Epithelial cell of esophagus (primary cell): ENCODE measurements around the gene HOXD12.

Experiments used
- DNase-seq: peaks from one replicate; pipeline ENCODE4 v3.0.0; 2010; ENCODE audit warnings: low read depth
- H3K4me3 ChIP-seq: 2 replicates; pipeline ENCODE4 v1.5.1; 2011; ENCODE audit warnings: mild to moderate bottlenecking, low read length, control low read depth
- TF ChIP-seq, protein P1 (sequence below): IDR thresholded peaks from 2 replicates; pipeline ENCODE4 v1.5.1; 2011; ENCODE audit warnings: low read depth, mild to moderate bottlenecking, low read length, control low read depth, inconsistent platforms; ENCODE audit not compliant: insufficient read depth; ENCODE audit errors: missing control alignments

The HOXD12 gene

DNA sequence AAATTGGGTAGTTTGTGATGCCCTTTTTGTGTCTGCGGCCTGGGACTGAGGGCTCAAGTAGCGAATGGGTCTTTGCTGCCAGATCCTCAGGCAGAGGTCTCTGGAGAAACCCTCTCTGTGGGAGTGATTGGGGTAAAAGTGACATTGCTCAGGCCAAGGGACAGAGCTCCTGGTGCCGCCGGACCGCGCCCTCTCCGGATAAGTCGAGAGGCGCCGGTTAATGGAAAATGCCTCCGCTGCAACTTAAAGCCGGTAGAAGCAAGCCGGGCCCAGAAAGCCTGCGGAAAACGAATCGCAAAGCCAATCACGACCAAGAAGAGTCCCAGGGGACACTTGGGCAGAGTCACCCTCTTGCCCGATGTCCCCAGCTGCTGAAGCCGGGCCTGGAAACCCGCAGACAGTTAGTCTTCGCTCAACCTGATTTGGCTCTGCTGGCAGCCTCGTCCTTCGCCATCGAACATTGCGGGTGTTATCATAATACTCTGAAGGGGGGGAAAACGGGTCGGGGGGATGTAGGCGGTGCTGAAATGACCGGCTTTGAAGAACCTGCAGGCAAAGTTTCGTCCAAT is 352 bp upstream of the HOXD12 start:
- no peak for DNase-seq
- no peak overlapping the region for H3K4me3 ChIP-seq
- TF ChIP-seq, protein P1, sequence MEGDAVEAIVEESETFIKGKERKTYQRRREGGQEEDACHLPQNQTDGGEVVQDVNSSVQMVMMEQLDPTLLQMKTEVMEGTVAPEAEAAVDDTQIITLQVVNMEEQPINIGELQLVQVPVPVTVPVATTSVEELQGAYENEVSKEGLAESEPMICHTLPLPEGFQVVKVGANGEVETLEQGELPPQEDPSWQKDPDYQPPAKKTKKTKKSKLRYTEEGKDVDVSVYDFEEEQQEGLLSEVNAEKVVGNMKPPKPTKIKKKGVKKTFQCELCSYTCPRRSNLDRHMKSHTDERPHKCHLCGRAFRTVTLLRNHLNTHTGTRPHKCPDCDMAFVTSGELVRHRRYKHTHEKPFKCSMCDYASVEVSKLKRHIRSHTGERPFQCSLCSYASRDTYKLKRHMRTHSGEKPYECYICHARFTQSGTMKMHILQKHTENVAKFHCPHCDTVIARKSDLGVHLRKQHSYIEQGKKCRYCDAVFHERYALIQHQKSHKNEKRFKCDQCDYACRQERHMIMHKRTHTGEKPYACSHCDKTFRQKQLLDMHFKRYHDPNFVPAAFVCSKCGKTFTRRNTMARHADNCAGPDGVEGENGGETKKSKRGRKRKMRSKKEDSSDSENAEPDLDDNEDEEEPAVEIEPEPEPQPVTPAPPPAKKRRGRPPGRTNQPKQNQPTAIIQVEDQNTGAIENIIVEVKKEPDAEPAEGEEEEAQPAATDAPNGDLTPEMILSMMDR: no peak

DNA sequence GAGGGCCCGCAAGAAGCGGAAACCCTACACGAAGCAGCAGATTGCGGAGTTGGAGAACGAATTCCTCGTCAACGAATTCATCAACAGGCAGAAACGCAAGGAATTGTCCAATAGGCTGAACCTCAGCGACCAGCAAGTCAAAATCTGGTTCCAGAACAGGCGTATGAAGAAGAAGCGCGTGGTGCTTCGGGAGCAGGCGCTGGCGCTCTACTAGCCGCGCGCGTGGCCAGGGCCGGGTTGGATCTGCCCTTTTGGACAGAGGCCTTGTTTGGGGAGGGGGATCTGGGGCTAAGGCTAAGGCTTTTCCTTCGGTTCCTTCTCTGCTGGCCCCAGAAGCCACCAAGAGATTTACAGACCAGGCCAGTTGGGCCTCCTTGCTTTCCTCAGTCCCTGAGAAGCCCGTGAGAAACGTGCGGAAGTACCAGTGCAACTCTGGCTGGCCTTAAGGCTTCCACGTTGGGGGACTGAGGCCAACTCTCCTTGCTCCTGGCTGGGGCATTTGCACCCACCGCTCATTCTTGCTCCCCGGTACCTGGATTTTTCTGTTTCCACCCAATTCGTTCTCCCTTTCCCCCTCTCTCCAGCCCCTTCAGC is 1.0 kb downstream of the HOXD12 start:
- TF ChIP-seq, protein P1: no peak

DNA sequence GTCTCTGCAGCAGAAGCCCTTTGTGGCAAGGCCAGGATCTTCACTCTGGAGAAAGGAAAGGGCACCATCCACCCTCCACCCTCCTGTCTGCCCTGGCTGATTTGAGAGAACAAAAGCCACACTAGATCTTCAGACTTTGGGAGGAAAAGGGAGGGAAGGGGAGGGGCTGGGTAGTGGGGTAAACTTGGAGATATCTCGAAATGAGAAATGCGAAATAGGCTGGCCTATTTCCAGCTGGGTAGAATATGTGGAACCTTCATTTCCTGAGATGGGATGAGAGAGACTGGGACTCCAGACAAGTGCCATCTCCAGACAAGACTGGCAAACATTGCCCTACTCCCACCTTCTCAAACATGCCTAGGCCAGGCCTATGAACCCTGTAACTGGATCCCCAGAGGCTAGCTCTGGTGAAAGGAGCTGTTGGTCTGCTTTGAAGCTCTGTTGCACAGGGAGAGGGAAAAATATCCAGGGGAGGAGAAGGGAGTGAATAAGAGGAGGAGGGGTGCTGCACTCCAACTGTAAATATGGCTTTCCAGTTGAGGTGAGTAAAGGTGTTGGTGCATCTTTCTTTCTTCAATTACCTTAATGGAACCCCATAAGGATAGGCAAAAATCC is 1.7 kb downstream of the HOXD12 start:
- TF ChIP-seq, protein P1: no peak
- no peak overlapping the region for H3K4me3 ChIP-seq
- no peak for DNase-seq

More for the DNA sequence above, 1.0 kb downstream of the HOXD12 start:
- H3K4me3 ChIP-seq: no peak overlapping the region
- no peak for DNase-seq

DNA sequence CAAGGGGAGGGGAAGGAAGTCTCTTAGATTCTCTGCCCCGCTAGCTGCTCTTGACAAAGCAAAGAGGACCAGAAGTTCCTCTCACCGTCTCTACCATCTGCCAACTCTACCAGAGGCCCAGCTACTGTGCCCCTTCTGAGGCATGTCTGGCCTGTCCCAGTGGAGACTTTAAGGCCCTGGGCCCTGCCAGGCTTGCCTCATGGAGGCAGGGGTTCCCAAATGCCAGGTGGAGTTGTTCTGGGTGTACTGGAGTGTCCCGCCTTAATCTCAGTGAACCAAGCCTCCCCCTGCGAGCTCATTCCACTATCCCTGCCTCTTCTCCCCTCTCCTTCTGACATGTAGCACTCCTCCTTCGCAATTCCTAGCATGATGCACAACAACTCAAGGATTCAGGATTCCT is 2.2 kb downstream of the HOXD12 start:
- no peak for DNase-seq
- no peak overlapping the region for H3K4me3 ChIP-seq
- TF ChIP-seq, protein P1: no peak

DNA sequence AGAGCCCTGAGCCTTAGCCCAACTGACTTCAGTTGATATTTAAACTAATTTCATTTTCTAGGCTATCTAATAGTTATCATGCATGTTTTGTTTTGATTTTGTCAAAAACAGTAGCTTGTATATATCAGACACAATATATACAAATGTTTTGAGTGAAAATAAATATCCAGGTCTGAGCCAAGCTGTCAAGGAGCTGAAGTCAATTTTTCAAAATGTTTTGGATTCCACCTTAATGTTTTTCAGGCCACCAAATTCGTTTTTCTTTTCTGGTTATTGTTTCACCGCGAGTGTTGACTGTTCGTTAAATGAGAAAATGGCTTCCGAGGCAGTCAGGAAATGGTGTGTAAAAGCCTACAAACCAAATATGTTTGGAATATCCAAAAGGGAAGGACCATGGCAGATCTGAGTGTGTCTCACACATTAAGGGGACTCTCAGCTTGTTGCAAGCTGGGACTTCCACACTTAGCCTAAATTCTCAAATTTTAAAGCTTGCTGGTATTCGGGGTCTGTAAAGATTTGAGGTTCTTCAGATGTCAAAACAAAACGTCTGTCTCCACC is 2.8 kb downstream of the HOXD12 start:
- TF ChIP-seq, protein P1: no peak
- DNase-seq: no peak
- no peak overlapping the region for H3K4me3 ChIP-seq

DNA sequence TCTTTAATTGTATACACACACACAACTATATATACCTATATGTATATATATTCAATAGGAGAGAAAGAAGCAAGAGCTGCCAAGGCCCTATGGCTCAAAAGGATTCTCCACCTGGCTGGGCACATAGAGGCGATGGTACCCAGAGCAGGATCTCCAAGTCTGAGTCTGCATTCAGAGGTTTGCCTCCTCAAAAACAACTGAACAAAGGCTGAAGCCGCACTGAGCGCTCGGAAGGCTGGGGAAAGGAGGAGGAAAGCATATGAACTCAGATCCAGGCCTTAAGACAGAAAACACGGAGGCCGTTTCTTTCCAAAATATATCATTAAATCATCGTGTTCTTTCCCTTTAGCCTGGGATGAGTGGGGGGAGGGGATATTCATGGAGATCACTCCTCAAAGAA is 3.6 kb downstream of the HOXD12 start:
- H3K4me3 ChIP-seq: no peak overlapping the region
- no peak for DNase-seq
- TF ChIP-seq, protein P1: no peak
